GM18517 (cell line): ENCODE results near the gene SCYL2.

Experiments
- ATAC-seq: cut with Tn5 transposase; IDR thresholded peaks from one replicate; pipeline ENCODE4 v1.9.1; 2021; ENCODE audit warnings: mild to moderate bottlenecking, moderate library complexity; ENCODE audit not compliant: unreplicated experiment

SCYL2 gene

GRCh38 chr12:100372853-100373640, 106.1 kb downstream of the SCYL2 start:
- ATAC-seq = no peak

- ATAC-seq = no peak
Measured at GRCh38 chr12:100375038-100375735, 108.2 kb downstream of the SCYL2 start.

- ATAC-seq = no peak
Measured at GRCh38 chr12:100376161-100376560, 109.2 kb downstream of the SCYL2 start.

- no peak for ATAC-seq
Measured at GRCh38 chr12:100381379-100381778, 114.4 kb downstream of the SCYL2 start.

GRCh38 chr12:100382338-100382737, 115.4 kb downstream of the SCYL2 start:
- no peak for ATAC-seq

GRCh38 chr12:100383586-100384558, 116.9 kb downstream of the SCYL2 start:
- ATAC-seq = no peak

- no peak for ATAC-seq
Measured at GRCh38 chr12:100384559-100384935, 117.6 kb downstream of the SCYL2 start.

- no peak for ATAC-seq
Measured at GRCh38 chr12:100388382-100388781, 121.4 kb downstream of the SCYL2 start.
